Mammary epithelial cell (primary cell): Measurements from ENCODE around the gene DYRK1A.

ENCODE experiments used
- CTCF ChIP-seq, 2 donors: IDR thresholded peaks in 1 of 2; conservative IDR thresholded peaks in 1 of 2; 2 replicates each; pipeline ENCODE4 v1.5.1; 2011 to 2012; ENCODE audit warnings: inconsistent platforms in 2 of 2, low read length in 2 of 2, mild to moderate bottlenecking in 2 of 2, control low read depth in 1 of 2, low read depth in 1 of 2; ENCODE audit not compliant: insufficient read depth in 1 of 2; ENCODE audit errors: extremely low read depth in 1 of 2
- EZH2 ChIP-seq: IDR thresholded peaks from 2 replicates; pipeline ENCODE4 v1.6.1; 2012; ENCODE audit warnings: low read length, inconsistent platforms, borderline replicate concordance

- TF ChIP-seq CTCF (conservative IDR thresholded peaks at IDR 0.05 in 1 of 2, IDR thresholded peaks at IDR 0.05 in 1 of 2; ENCODE audit: extremely low read depth in 1 of 2, insufficient read depth in 1 of 2, low read depth in 1 of 2, low read length in 2 of 2) (no peak), EZH2 (no peak)
Observed at GRCh38 chr21:37451446-37451845, 84.9 kb downstream of the DYRK1A start.
